Measurements from ENCODE around the gene OR4C12.
A peak's percentile ranks its signal among the peaks of the same experiment; 100 is the strongest.
"Not testable (repeated sequence)": the region's sequence is repeated elsewhere in the genome, so short reads cannot be mapped to it uniquely, and the experiment has no call there.

The OR4C12 gene

GRCh38 chr11:49982435-49982834, at the start of gene OR4C12:
Gene OR4C12 (minus strand): TSS chr11:49982535. CDS start chr11:49982501, 34 bp downstream.
- H3K4me3 ChIP-seq (replicated peaks in 1 of 2; ENCODE audit: low read depth in 2 of 2, low read length in 2 of 2); DNase-seq (ENCODE audit: low read depth in 2 of 2): not testable (repeated sequence)

- no peak overlapping the region for H3K4me3 ChIP-seq (replicated peaks in 1 of 2; ENCODE audit: low read depth in 2 of 2, low read length in 2 of 2)
- DNase-seq (ENCODE audit: low read depth in 2 of 2): no peak
- no peak for TF ChIP-seq CTCF (IDR thresholded peaks at IDR 0.05; ENCODE audit: low read depth, low read length)
Observed at GRCh38 chr11:50030193-50030592, 47.9 kb upstream of the OR4C12 start.

GRCh38 chr11:49995565-49995964, 13.2 kb upstream of the OR4C12 start:
- DNase-seq (ENCODE audit: low read depth in 2 of 2): peak; percentile 33 to 82
- no peak overlapping the region for H3K4me3 ChIP-seq (replicated peaks in 1 of 2; ENCODE audit: low read depth in 2 of 2, low read length in 2 of 2)
- peak; percentile 51 for TF ChIP-seq CTCF (IDR thresholded peaks at IDR 0.05; ENCODE audit: low read depth, low read length)

- DNase-seq (ENCODE audit: low read depth in 2 of 2); H3K4me3 ChIP-seq (replicated peaks in 1 of 2; ENCODE audit: low read depth in 2 of 2, low read length in 2 of 2): not testable (repeated sequence)
Observed at GRCh38 chr11:49973439-49973838, 8.9 kb downstream of the OR4C12 start.

- no peak within 1 kb of the TSS for H3K4me3 ChIP-seq (replicated peaks in 1 of 2; ENCODE audit: low read depth in 2 of 2, low read length in 2 of 2)
- no peak for TF ChIP-seq CTCF (IDR thresholded peaks at IDR 0.05; ENCODE audit: low read depth, low read length)
- no peak for DNase-seq (ENCODE audit: low read depth in 2 of 2)
Observed at GRCh38 chr11:49952091-49952490, 30.2 kb downstream of the OR4C12 start, which contains the start of gene OR4C13. Gene OR4C13 (plus strand): TSS chr11:49952391. CDS start chr11:49952423, 32 bp downstream.

GRCh38 chr11:49948701-49949100, 33.6 kb downstream of the OR4C12 start:
- not testable (repeated sequence) for H3K4me3 ChIP-seq (replicated peaks in 1 of 2; ENCODE audit: low read depth in 2 of 2, low read length in 2 of 2); DNase-seq (ENCODE audit: low read depth in 2 of 2)

Measured in cardiac fibroblast (primary cell).